Brain microvascular endothelial cell (primary cell): ENCODE data around the gene SPAG6.

Experiments
- DNase-seq: peaks from one replicate; pipeline ENCODE4 v3.0.0-alpha.2; 2020
- H3K27ac ChIP-seq: fragments of 250-450 bp; sonication (Bioruptor Pico); 2 replicates; pipeline ENCODE4 v1.5.1; 2020; ENCODE audit warnings: mild to moderate bottlenecking, moderate library complexity
- H3K27me3 ChIP-seq: fragments of 250-450 bp; sonication (Bioruptor Pico); replicated peaks from 2 replicates; pipeline ENCODE4 v1.5.1; 2020; ENCODE audit warnings: mild to moderate bottlenecking
- H3K36me3 ChIP-seq: fragments of 250-450 bp; sonication (Bioruptor Pico); replicated peaks from 2 replicates; pipeline ENCODE4 v1.5.1; 2020; ENCODE audit warnings: mild to moderate bottlenecking
- H3K4me3 ChIP-seq: 2 replicates; pipeline ENCODE4 v1.5.1; 2011; ENCODE audit warnings: low read depth, mild to moderate bottlenecking, control low read depth, low read length, moderate library complexity
- in situ Hi-C: cut with HindIII; loops from 2 replicates; pipeline ENCODE4 v1.10.0; 2017; ENCODE audit warnings: low sequenced_read_pairs, low pct_ligation_motif_present
- TF ChIP-seq, protein P1 (sequence below): IDR thresholded peaks from 2 replicates; pipeline ENCODE4 v1.5.1; 2011; ENCODE audit warnings: low read depth, mild to moderate bottlenecking, moderate library complexity, low read length, control low read depth, inconsistent platforms; ENCODE audit errors: missing control alignments

SPAG6 gene

DNA sequence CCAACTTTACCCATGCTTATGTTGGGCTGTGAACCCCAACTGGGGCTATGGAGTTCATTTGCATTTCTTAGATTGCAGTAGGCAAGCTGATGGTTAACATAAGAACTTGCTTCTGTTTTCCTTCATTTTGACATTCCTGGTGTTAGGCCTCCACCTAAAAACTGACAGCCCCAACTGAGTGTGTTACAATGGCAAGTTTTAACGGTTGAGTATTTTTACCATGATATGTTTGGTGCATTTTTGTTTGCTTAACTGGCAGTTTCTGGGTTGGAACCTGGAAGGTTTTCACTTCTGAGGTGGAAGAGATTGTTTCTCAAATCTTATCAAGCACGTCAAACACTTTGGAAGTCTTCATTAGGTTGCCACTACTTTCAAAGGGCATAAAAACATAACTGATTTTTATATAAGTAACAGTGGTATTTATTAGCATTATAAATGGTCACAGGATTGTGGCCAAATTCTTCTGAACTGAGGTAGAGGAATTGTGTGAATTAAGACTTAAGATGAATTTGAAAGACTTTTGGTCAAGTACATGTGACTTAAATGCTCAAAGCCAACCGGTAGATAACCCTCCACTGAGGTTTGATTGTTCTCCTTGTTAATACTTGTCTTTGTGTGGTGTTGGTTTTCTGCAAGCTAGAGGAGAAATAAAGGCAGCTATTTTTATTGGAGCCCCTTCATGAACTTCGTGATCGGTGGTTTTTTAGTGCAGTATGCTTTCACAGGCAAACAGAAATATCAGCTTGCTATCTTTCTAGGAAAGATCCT lies 21.6 kb upstream of the SPAG6 start:
- TF ChIP-seq, protein P1, sequence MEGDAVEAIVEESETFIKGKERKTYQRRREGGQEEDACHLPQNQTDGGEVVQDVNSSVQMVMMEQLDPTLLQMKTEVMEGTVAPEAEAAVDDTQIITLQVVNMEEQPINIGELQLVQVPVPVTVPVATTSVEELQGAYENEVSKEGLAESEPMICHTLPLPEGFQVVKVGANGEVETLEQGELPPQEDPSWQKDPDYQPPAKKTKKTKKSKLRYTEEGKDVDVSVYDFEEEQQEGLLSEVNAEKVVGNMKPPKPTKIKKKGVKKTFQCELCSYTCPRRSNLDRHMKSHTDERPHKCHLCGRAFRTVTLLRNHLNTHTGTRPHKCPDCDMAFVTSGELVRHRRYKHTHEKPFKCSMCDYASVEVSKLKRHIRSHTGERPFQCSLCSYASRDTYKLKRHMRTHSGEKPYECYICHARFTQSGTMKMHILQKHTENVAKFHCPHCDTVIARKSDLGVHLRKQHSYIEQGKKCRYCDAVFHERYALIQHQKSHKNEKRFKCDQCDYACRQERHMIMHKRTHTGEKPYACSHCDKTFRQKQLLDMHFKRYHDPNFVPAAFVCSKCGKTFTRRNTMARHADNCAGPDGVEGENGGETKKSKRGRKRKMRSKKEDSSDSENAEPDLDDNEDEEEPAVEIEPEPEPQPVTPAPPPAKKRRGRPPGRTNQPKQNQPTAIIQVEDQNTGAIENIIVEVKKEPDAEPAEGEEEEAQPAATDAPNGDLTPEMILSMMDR = no peak
- no peak for DNase-seq
- peaks cover 11% of the 10 kb centered on the region for H3K27me3 ChIP-seq

DNA sequence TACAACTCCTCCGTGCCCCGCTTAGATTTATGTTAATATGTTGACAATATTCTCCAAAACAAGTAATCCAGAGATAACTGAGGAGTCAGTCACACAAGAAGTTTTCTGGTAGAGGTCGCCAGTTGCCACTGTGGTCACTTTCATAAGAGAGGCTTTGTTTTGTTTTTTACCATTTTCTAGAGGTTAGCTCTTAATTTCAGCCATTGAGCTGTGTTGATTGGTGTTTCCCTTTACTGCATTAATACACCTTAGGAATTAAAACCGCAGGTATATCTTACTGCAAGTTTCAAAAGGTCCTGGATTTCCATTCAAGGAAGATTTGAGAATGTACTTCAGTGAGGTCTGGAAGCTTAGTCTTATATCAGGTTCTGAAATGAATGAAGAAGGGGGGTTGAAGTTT lies 20.9 kb upstream of the SPAG6 start:
- H3K4me3 ChIP-seq = no peak overlapping the region
- H3K36me3 ChIP-seq = peaks cover 7% of the 10 kb centered on the region
- no peak for DNase-seq
- TF ChIP-seq, protein P1 = no peak
- H3K27me3 ChIP-seq = peaks cover 11% of the 10 kb centered on the region
- H3K27ac ChIP-seq = no peak overlapping the region
- in situ Hi-C loops = no loop called here

More for the DNA sequence above, 21.6 kb upstream of the SPAG6 start:
- peaks cover 2% of the 10 kb centered on the region for H3K36me3 ChIP-seq
- no peak overlapping the region for H3K27ac ChIP-seq
- in situ Hi-C loops = no loop called here
- no peak overlapping the region for H3K4me3 ChIP-seq

DNA sequence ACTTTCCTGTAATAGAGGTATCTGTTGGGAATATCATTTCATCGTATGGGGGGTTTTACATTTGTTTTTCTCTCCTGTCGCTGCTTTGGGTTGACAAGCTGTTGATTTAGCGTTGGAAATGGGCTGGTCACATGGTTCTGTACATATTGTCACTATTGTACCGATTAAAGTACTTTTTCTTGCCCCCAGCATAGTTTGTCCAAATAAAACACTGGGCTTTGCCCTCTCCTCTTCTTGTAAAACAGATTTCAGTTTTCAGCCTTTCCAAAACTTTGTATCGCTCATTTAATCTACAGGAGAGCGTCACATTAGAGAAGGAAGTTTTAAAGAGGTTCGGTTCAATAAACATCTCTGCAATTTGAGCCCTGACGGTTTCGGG lies 20.4 kb upstream of the SPAG6 start:
- Histone ChIP-seq H3K36me3 (peaks cover 11% of the 10 kb centered on the region), H3K27ac (no peak overlapping the region), H3K4me3 (peak overlapping the region; percentile 62), H3K27me3 (peaks cover 11% of the 10 kb centered on the region)
- no peak for DNase-seq
- in situ Hi-C loops = no loop called here
- TF ChIP-seq, protein P1 = no peak

DNA sequence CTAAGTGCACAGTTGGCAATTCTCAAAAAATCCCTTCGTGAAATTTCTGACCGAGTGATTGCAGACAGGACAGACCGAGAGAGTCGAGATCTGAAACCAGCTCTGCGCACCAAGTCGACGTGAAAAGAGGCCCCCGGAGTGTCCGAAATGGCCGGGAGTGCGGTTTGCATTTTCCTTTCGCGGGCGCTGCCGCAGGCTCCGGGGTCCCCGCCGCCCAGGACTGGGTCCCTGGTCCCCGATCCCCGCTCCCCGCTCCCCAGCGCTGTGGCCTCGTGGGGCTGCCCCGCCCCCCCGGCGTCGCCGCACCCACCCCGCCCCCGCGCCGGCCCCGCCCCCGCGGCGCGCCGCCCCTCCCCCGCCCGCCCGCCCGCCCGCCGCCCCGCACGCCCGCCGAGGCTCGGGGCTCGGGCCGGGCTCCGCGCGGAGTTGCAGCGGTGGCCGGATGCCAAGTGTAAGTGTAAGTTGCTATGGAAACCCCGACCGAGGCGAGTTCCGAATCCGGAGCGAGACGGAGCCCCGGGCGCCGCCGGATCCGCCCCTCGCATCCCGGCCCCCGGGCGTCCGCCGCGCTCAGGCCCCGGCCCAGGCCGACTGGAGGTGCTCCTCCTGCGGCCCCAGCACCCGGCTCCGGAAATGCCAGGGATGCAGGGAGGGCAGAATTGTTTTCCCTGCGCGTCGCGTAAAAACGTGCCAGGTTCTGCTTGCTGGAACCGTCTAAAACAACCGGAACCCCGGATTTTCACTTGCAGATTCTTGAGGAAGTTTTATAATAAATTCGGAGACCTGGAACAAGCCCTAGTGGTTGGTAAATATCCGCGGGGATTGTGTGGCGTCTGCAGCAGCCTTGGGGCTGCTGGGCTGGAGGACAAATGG lies 19.8 kb upstream of the SPAG6 start:
- Histone ChIP-seq H3K36me3 (peaks cover 15% of the 10 kb centered on the region), H3K27ac (peak overlapping the region; percentile 20), H3K4me3 (peak overlapping the region; percentile 62), H3K27me3 (peaks cover 11% of the 10 kb centered on the region)
- TF ChIP-seq, protein P1 = peak; percentile 23
- no peak for DNase-seq
- in situ Hi-C loops = no loop called here

DNA sequence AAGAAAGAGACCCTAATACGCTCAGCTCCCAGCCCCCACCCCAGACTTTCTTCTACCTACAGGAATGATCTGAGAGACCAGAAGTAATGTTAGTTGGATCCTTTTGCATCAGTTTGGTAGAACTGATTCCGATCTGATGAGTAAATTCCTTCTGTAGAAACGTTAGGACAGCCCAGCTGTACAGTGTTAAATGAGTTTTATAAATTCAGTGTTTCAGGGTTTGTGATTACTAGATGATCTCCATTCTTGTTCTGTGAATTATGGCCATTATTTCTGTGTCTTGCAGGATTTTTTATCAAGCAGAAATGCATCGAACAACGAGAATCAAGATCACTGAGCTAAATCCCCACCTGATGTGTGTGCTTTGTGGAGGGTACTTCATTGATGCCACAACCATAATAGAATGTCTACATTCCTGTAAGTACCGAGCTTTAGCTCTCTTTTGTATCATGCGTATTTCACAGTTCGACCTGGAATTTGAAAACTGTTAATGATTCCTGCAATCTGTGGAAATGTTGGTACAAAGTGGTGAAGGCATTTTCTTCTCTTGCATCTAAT lies 19.1 kb upstream of the SPAG6 start:
- TF ChIP-seq, protein P1 = no peak
- H3K27ac ChIP-seq = no peak overlapping the region
- in situ Hi-C loops = no loop called here
- no peak for DNase-seq
- peaks cover 11% of the 10 kb centered on the region for H3K27me3 ChIP-seq
- H3K36me3 ChIP-seq = peaks cover 15% of the 10 kb centered on the region
- peak overlapping the region; percentile 62 for H3K4me3 ChIP-seq
